Pancreas (tissue), 10 donors: ENCODE measurements around the gene SPAG9. TPM values are rescaled to one million over a fixed set of nuclear protein-coding genes. Genes with fewer than 3 reads are reported as not detected.

ENCODE experiments used
- ATAC-seq, 4 donors: fragments of 200-7000 bp; cut with Tn5 transposase; one replicate each; pipeline versions ENCODE4 v1.8.0 to v1.9.1; 2020; ENCODE audit warnings: mild to moderate bottlenecking in 4 of 4, moderate library complexity in 4 of 4
- DNase-seq, 6 donors: peaks; one replicate each; pipeline ENCODE4 v3.0.0-alpha.2; 2020
- FAIRE-seq: peaks from 2 replicates; lab custom pipeline; 2012; peaks lifted over from hg19 to GRCh38; lab: Jason Lieb, UNC
- H3K27ac ChIP-seq, 4 donors: fragments of 200-600 bp; sonication (generic); 1 replicate in 3 of 4; 2 replicates in 1 of 4; pipeline versions ENCODE4 v1.5.0 to v1.8.0; 2020
- H3K27me3 ChIP-seq, 4 donors: fragments of 200-600 bp; one replicate each; pipeline ENCODE4 v1.8.0; 2021
- H3K36me3 ChIP-seq, 3 donors: fragments of 200-600 bp; sonication (generic) in 1 of 3; one replicate each; pipeline versions ENCODE4 v1.5.0 to v1.8.0; 2020 to 2021
- H3K4me1 ChIP-seq, 3 donors: fragments of 200-600 bp; one replicate each; pipeline ENCODE4 v1.8.0; 2021
- H3K4me3 ChIP-seq, 4 donors: fragments of 200-600 bp; sonication (generic) in 2 of 4; one replicate each; pipeline versions ENCODE4 v1.5.0 to v1.8.0; 2020 to 2021
- H3K9me3 ChIP-seq, 4 donors: fragments of 200-600 bp; one replicate each; pipeline ENCODE4 v1.8.0; 2021
- WGBS, 2 donors: extraction: QIAGEN DNeasy Blood & Tissue Kit; methylation state at CpG; one replicate each; pipeline ENCODE4 v1.1.7; 2013; 5-methylcytosine and 5-hydroxymethylcytosine counted together
- intact Hi-C, 3 donors: fragments of 100-400 bp; cut with DNase I; formaldehyde crosslinking; loops; one replicate each; pipeline versions ENCODE4 v1.11.1 to v1.14.2; 2022
- polyA plus RNA-seq, 2 donors: library from polyadenylated mRNA; stranded (reverse); fragments of 200-250 nt; gene quantifications; one replicate each; pipeline ENCODE4 v1.2.3, GENCODE V29; 2013
- total RNA-seq, 6 donors: library from RNA; stranded (reverse); fragmentation: NEBNext Ultra II Directional in 4 of 6; extraction: Animal tissue kit (Norgen Biotek cat#: 25700) in 4 of 6; gene quantifications; one replicate each; pipeline versions ENCODE4 v1.2.1 to v1.2.4, GENCODE V29; 2021 to 2023
- TF ChIP-seq, protein P1 (sequence below), 4 donors: fragments of 200-600 bp; sonication (generic) in 3 of 4; IDR thresholded peaks; one replicate each; pipeline versions ENCODE4 v1.5.0 to v1.8.0; 2021; ENCODE audit warnings: antibody characterized with exemption in 4 of 4
- donor health status: healthy with polysubstance abuse.
- donor health status: DM: no; HTN: no; CAD: no; lungs with moderate emphysema.
- donor health status: DM: no; HTN: no; CAD: no.
- donor health status: control.
- donor health status: control.
- donor health status: Bipolar disorder and iron deficiency.
- donor health status: DM: yes; HTN: yes; CAD: no.
- donor health status: DM: no; HTN: no; CAD: no.
- donor health status: DM: no; HTN: no; CAD: no.
- donor health status: DM: yes; HTN: yes; CAD: no.

The SPAG9 gene
- total and polyA plus RNA-seq, 8 donors = 18.7 to 56.1 (median 39.7) TPM

DNA sequence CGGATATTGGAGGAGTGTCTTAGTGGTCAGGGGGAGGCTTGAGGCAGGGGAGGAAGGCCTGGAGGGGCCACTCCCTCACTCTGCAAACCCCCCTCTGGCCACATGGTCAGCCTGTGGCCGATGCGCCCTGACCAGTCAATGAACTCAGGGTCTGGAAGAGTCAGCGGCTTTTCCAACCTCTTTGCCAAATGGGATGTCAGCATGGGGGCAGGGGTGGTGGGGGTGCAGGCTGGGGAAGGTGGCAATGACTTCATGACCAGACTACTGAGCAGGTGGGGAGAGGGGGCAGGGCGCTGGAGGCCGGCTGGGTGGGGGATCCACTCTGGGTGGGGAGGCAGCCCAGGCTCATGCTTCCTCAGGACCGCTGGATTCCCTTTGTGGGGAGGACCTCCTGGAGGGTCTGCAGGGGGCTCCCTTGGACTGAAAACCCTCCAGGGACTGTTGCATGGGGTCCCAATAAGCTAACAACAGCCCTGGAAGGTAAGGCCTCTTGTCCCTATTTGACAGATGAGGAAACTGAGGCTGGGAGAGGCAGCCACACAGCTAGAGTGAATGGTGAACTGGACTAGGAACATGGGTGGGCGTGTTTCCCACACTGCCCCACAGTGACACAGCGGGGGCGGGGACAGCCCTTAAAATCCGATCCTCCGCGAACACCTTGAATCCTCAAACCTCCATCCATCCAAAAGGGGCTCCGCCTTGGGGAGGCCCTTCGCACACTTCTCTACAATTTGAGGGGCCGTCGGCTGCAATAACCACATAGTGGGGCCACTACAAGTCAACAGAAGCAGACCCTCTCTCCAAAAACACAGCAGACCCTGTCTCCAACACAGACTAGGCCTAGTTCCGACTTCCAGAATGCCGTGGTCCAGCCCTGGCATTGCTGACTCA lies 173.5 kb downstream of the SPAG9 start:
- no peaks in the 10 kb centered on the region for H3K9me3 ChIP-seq
- 89 to 95% methylated on average over 19 of the region's 19 CpGs for WGBS, 2 donors
- H3K36me3 ChIP-seq = no peaks in the 10 kb centered on the region
- no peaks in the 10 kb centered on the region for H3K27me3 ChIP-seq
- FAIRE-seq (no peak), ATAC-seq (no peak), DNase-seq (peak in 5 of 6 donors; percentile 24 to 62 (median 34))
- H3K4me1 ChIP-seq = peaks cover 42 to 56% (median 46%) of the 10 kb centered on the region in 3 donors
- H3K27ac ChIP-seq = peak overlapping the region; percentile 89 to 97 (median 92)
- TF ChIP-seq, protein P1, sequence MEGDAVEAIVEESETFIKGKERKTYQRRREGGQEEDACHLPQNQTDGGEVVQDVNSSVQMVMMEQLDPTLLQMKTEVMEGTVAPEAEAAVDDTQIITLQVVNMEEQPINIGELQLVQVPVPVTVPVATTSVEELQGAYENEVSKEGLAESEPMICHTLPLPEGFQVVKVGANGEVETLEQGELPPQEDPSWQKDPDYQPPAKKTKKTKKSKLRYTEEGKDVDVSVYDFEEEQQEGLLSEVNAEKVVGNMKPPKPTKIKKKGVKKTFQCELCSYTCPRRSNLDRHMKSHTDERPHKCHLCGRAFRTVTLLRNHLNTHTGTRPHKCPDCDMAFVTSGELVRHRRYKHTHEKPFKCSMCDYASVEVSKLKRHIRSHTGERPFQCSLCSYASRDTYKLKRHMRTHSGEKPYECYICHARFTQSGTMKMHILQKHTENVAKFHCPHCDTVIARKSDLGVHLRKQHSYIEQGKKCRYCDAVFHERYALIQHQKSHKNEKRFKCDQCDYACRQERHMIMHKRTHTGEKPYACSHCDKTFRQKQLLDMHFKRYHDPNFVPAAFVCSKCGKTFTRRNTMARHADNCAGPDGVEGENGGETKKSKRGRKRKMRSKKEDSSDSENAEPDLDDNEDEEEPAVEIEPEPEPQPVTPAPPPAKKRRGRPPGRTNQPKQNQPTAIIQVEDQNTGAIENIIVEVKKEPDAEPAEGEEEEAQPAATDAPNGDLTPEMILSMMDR (IDR thresholded peaks at IDR 0.05) = no peak
- no peak overlapping the region for H3K4me3 ChIP-seq
- intact Hi-C loops = loop anchor here in 1 of 3 donors (5.0 kb wide), 1 partner anchor 95 kb away; no protein-coding TSS in a partner anchor

DNA sequence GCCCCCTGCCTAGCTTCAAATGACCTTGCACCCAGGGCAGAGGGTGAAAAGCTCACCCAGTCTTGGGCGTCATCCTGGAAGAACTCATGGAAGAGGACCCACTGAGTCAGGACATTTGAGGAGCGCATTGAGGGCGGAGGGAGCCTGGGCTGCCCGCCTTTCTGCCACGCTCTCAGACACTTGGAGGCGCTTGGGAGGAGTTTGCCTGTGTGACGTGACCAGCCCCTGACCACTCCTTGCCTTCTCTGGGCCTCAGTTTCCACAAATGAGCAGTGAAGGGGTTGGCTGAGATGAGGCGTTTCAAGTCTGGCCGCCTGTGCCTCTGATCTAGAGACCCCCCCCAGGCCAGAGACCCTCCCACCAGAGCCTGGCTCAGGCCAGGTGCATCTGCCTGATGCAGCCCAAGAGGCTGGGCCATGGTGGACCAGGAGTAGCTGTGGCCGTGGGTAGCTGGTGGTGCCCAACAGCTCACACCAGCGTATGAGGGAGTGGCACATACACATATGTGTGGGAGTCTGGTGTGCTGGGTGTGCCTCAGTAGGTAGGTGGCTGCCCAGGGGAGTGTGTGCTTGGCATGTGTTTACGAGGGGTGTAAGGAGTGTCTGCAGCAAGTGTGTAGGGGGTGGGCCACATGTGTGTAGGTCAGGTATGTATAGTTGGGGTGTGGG lies 174.3 kb downstream of the SPAG9 start:
- DNase-seq = peak in 5 of 6 donors; percentile 18 to 56 (median 40)
- no peaks in the 10 kb centered on the region for H3K9me3 ChIP-seq
- FAIRE-seq = no peak
- ATAC-seq = no peak
- no peak overlapping the region for H3K27ac ChIP-seq
- H3K27me3 ChIP-seq = no peaks in the 10 kb centered on the region
- intact Hi-C loops = loop anchor here in 1 of 3 donors (5.0 kb wide), 1 partner anchor 94 kb away; no protein-coding TSS in a partner anchor
- peaks cover 48 to 60% (median 49%) of the 10 kb centered on the region in 3 donors for H3K4me1 ChIP-seq
- TF ChIP-seq, protein P1 (IDR thresholded peaks at IDR 0.05) = no peak
- H3K4me3 ChIP-seq = no peak overlapping the region
- WGBS, 2 donors = 91 to 92% methylated on average over 12 of the region's 12 CpGs
- H3K36me3 ChIP-seq = no peaks in the 10 kb centered on the region

DNA sequence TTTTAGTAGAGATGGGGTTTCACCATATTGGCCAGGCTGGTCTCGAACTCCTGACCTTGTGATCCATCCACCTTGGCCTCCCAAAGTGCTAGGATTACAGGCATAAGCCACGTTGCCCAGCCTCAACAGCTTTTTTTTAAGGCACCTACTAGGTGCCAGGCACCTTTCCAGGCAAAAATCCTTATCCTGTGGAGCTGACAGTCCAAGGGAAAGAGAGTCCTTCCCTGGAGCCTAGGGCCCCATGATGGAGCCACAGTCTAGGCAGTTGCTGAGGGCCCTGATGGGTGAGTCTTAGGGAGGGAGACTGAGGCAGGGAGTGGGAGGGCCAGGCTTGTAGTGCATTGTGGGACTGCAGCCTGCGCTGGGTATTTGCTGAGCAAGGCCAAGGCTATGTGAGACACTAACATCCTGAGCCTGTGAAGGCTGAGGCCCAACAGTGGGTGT lies 174.9 kb downstream of the SPAG9 start:
- ATAC-seq (no peak), DNase-seq (peak in 1 of 6 donors; percentile 35), FAIRE-seq (no peak)
- WGBS, 2 donors = 84 to 93% methylated on average over 3 of the region's 3 CpGs
- intact Hi-C loops = loop anchor here in 1 of 3 donors (5.0 kb wide), 1 partner anchor 94 kb away; no protein-coding TSS in a partner anchor
- Histone ChIP-seq H3K4me3 (no peak overlapping the region), H3K27ac (no peak overlapping the region), H3K9me3 (no peaks in the 10 kb centered on the region), H3K36me3 (no peaks in the 10 kb centered on the region), H3K4me1 (peaks cover 51 to 62% (median 54%) of the 10 kb centered on the region in 3 donors), H3K27me3 (no peaks in the 10 kb centered on the region)
- TF ChIP-seq, protein P1 (IDR thresholded peaks at IDR 0.05) = no peak

DNA sequence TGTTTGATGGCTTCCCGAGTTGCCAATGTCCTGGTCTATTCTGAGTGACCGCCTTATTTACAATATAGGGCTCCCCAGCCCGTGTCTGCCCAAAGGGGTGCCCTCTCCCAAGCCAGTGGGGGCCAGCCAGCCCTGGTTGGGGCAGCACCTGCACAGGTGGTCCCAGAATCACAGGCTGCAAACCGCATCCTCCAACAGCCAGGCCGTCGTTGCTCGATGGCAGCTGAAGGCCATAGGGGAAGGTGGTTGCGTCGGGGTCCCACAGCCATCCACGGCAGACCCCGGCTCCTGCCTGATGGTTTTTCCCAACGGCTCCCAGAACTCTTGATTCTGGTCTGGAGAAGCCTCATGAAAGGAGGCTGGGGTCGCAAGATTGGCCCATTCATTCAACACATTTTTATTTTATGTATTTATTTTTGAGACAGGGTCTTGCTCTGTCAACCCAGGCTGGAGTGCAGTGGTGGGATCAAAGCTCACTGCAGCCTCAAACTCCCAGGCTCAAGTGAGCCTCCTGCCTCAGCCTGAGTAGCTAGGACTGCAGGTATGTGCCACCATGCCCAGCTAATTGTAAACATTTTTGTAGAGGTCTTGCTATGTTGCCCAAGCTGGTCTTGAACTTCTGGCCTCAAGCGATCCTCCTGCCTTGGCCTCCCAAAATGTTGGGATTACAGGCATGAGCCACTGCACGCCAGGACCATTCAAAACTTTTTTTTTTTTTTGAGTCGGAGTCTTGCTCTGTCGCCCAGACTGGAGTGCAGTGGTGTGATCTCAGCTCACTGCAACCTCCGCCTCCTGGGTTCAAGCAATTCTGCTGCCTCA lies 175.6 kb downstream of the SPAG9 start:
- FAIRE-seq (no peak), DNase-seq (peak in 2 of 6 donors; percentile 15 to 24), ATAC-seq (no peak)
- H3K36me3 ChIP-seq = no peaks in the 10 kb centered on the region
- no peaks in the 10 kb centered on the region for H3K27me3 ChIP-seq
- TF ChIP-seq, protein P1 (IDR thresholded peaks at IDR 0.05) = no peak
- H3K4me1 ChIP-seq = peaks cover 44 to 55% (median 50%) of the 10 kb centered on the region in 3 donors
- H3K27ac ChIP-seq = peak overlapping the region; percentile 85 to 98 (median 95)
- intact Hi-C loops = loop anchor here in 1 of 3 donors (5.0 kb wide), 1 partner anchor 93 kb away; no protein-coding TSS in a partner anchor
- 62 to 64% methylated on average over 18 of the region's 18 CpGs for WGBS, 2 donors
- no peaks in the 10 kb centered on the region for H3K9me3 ChIP-seq
- peak overlapping the region in 2 of 4 donors; percentile 39 to 55 for H3K4me3 ChIP-seq
